Measurements from ENCODE around the gene ESCO1.

Gene ESCO1

DNA sequence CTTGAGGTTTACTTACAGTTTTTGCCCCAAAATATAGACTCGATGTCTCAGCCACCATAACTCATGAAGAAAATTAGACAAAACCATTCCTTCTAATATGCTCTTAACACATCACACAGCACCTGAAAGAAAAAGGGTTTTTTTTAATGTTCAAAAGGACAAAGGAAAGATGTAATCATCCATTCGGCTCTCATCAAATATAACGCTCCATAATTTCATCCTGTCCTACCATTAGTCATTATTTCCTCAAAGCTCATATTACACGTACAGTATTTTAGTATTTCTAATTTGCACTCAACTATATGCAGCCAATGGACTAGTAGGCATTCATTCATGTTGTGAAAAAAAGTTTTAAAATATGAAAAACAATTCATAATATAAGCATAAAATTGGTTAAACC, 24.8 kb downstream of the ESCO1 start:
- no peak for DNase-seq

DNA sequence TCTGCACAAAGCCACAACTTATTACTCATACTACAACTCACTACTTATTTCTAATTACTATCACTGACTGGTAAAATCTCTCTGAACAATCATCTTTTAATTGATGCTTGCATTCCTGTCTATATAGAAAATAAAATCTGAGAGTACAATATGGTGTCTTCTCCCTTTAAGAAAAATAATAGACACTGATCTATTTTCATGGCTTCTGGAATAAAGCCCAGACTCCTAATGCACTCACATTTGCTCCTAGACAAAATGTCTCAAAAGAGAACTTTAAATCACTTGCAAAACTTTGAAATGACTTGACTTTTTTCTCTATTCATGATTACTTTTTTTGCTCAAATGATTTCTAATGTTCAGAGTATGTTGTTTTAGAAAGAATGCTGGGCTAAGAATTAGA, 28.7 kb downstream of the ESCO1 start:
- no peak for DNase-seq

DNA sequence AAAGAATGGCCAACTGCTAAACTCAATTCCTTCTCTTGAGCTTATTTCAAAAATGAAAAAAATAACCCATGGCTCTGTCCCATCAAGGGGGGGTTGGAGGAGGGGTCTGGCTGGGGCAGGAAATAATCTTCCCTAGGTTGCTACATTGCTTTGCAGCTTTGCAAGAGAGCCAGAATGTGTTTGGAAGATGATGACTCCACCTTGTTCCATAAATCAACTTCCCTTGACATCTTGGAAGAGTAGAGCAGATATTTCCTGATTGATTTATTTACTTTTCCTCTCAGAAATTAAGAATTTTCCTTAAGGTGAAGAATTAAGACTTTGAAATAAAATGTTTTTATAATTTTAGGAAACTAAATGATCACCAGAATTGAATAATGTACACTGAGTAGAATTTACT, 41.3 kb downstream of the ESCO1 start:
- no peak for DNase-seq

DNA sequence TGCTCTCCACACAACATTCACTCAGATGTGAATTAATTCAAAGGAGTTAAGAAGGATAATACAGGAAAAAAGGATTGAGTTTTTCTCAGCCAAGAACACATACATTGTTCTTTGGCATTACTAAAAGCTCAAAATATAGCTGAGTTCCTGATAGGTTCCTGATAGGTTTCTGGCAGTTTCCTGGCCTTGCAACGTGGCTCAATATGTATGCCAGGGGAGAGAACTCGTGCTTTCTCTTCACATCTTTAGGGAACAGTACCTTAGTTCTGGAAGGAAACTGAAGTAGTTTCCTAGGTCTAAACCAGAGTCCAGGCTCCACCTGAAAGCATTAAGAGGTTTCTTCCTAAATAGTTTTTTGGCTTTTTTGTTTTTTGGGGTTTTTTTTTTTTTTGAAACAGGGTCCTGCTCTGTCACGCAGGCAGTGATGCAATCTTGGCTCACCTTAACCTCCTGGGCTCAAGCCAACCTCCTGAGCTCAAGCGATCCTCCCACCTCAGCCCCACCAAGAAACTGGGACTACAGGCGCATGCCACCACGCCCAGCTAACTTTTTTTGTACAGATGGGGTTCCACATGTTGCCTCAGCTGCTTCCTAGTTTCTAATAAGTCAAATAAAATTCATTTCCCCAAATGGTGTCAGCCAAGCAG, 42.8 kb downstream of the ESCO1 start:
- no peak for DNase-seq

GRCh38 chr18:21550510-21550970, 50.0 kb downstream of the ESCO1 start:
- DNase-seq, result no peak

- DNase-seq, result no peak
These were observed 51.9 kb downstream of the ESCO1 start for GRCh38 chr18:21548647-21549046.

DNA sequence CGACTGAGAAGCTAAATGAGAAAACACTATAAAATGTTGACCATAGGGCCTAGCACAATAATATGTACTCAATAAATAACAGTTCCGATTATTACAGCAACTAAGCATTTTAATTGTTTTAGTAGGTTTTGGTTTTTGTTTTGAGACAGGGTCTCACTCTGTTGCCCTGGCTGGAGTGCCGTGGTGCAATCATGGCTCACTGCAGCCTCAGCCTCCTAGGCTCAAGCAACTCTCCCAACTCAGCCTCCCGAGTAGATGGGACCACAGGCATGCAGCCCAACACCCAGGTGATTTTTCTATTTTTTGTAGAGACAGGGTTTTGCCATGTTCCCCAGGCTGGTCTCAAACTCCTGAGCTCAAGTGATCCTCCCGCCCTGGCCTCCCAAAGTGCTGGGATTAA, 54.1 kb downstream of the ESCO1 start:
- DNase-seq, result no peak

- DNase-seq, result no peak
These were observed 62.3 kb downstream of the ESCO1 start for GRCh38 chr18:21538230-21538629.

DNA sequence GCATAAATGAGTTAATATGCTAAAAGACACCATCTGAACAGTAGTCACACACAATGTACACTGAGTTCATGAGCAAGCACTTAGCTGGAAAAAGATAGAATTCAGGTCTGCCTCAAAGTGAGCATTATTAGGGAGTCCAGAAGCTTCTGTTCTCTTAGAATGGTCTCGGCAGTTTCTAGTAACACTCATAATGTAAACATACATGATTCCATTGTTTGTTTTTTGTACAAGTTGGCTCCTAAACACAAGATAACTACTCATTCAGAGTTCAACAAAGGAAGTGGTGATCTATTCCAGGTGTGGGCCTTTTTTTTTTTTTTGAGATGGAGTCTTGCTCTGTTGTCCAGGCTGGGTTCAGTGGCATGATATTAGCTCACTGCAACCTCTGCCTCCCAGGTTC, 66.2 kb downstream of the ESCO1 start:
- DNase-seq, result no peak

DNA sequence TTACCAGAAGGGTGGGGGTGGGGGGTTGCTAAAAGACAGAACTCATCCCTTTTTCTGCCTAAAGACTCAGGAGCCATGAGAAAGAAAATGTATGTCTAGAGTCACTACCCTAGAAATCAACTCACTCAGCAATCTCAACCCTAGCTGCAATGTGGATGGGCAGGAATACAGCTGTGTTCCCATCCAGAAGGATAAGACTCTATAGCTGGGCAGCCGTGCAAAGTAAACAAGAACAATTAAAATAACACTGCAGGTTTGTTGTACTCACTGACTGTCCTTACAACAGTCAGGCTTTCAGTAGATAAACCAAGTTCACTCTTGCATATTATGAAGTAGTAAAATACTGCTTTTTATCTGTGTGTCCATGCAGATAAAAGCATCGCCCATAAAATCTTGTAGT, 74.0 kb downstream of the ESCO1 start:
- no peak for DNase-seq

- no peak for DNase-seq
These were observed 74.6 kb downstream of the ESCO1 start for GRCh38 chr18:21525916-21526315.

DNA sequence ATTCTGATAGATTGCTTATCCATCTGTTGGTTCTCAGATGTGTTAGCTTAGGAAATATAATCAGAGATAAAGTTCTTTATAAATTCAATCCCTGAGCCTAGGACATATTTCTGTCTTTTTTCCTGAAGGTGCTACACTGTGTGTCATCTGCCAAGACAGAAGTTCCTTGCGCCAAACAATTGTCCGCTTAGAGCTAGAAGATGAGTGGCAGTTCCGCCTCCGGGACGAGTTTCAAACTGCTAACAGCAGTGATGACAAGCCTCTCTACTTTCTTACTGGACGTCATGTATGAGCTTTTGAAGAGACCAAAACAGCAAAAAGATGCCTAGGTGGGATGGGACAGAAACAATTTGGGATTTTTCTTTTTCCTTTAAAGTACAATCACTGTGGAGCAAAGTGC, 78.0 kb downstream of the ESCO1 start:
- DNase-seq, result no peak

GRCh38 chr18:21513741-21514140, 86.8 kb downstream of the ESCO1 start:
- DNase-seq, result no peak

DNA sequence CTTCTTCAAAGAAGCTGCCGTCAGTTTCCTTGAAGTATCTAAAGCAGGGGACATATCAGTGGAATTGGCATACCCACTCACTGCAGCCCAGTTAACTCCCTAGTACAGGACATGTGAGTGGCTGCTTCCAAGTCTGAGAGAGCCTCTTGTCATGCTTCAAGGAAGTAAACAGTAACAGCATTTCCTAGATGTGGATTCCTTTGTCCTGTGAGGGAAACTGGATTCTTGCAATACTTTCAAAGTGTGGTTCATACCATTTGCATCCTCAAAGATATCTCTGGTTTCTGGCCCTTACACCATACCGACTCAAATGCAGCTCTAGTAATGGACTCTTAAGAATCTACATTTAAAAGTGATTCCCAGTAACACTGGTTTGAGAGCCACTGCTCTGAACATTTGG, 87.2 kb downstream of the ESCO1 start:
- DNase-seq, result no peak

DNA sequence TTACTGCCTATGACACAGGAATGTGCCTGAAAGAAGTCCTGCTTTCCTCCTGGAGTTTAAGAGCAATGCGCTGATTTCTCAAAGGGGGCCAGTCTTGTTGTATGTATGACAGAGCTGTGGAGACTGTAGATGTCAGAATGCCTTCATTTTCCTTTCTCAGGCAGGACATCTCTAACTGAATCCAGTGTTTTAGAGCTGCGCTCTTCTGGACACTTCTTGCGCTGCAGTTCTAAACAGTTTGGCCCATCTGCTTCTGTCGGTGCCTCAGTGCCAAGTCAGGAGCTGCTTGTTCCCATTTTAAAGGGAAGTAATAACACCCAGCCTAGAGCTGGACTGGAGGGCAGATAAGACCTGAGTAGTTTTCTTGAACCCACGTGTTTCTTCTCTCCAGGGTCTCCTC, 91.4 kb downstream of the ESCO1 start:
- DNase-seq, result no peak

DNA sequence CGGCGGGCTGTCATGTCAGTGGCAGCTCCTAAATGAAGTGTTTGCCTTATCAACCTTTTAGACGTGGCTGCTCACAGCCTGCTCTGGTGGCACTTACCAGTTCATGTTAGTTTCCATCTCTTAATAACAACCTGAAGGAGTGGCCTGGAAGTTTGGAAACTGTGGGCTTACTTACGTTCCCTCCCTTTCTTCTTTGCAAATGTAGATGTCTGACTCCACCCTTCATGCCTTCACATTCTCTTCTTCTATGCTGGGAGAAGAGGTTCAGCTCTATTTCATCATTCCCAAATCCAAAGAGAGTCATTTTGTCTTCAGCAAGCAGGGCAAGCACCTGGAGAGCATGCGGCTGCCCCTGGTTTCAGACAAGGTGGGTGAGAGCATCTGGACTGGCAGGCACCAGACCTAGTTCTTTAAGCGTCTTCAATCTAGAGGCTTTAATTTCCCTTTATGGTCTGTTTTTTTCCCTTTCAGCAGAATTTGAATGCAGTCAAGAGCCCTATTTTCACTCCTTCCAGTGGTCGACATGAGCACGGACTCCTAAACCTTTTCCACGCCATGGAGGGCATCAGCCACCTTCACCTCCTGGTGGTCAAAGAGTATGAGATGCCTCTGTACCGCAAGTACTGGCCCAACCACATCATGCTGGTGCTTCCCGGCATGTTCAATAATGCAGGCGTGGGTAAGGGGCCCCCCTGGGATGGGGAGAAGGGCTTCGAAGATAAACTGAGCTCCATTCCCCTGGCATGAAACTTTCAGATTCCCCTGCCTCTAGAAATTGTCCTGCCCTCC, 92.4 kb downstream of the ESCO1 start:
- no peak for DNase-seq

DNA sequence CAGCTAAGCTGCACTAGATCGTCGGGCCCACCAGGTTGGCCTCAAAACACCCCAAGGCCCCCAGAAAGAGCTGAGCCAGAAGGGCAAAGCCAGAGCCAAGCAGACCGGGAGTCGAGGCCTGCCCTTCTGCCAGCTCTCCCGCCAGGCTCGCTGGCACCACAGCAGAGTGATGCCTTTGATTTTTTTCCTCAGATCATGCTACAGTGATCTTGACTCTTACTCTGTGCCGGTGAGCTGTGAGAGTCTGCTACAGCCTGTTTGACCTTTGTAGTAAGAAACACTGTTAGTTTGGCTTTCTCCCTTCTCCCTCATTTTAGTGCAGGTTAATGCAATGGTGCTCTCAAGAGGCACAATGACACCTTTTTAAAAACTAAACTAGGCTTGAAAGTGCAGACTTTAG, 97.8 kb downstream of the ESCO1 start:
- no peak for DNase-seq

DNA sequence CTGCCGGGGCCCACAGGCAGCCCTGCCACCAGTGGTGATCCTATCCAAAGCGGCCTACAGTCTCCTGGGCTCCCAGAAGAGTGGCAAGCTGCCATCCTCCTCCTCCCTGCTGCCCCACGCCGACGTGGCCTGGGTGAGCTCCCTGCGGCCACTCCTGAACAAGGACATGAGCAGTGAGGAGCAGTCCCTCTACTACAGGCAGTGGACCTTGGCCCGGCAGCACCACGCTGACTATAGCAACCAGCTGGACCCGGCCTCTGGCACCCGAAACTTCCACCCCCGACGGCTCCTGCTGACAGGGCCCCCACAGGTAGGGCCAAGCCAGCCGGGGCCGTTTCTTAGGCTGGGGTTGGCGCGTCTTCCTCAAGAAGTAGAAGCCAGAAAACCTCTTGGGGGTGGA, 100.5 kb downstream of the ESCO1 start:
- no peak for DNase-seq

DNA sequence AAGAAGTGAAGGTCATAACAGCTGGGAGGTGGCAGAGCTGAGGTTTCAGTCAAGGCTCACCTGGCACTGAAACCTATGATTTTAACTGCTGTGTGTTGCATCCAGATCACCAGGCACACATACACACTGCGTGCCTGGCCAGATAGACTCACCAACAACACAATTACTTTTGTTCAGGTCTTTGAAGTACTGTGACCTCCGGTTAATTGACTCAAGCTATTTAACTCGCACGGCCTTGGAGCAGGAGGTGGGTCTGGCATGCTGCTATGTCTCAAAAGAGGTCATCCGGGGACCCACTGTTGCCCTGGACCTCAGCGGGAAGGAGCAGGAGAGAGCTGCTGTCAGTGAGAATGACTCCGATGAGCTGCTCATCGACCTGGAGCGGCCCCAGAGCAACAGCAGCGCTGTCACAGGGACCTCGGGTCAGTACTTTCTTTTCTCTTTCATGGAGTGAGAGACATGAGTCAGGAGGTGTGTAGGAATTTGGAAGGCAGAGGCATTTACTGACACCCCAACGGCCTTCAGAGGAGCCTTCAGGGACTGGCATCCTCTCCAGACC, 104.1 kb downstream of the ESCO1 start:
- DNase-seq, result no peak

GRCh38 chr18:21490748-21491147, 109.8 kb downstream of the ESCO1 start:
- no peak for DNase-seq

GRCh38 chr18:21489919-21490495, 110.5 kb downstream of the ESCO1 start:
- no peak for DNase-seq

DNA sequence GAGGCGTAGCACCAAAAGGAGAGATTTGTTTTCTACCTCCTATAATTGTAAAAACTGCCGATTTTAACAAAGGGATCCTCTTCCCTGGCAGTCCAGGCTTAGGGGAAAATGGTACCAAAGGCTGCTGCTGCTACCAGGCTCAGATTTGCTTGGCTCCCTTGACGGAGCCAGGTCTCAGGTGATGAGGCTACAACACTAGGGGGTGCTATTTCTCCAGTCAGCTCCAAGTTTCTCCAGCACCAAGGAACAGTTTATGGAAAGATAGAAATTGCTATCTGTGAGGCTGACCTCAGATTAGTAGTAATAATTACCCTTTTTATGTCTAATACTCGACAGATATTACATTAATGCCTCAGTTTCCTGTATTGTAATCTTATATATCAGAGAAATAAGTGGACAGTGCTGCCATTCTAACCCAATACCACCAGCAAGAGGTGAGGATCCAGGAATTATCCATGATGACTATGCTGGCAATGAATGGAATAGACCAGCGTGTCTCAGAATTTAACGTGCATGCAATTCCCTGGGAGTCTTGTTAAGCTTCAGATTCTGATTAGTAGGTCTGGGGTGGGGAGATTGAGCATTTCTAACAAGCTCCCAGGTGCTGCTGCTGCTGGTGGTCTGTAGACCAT, 111.3 kb downstream of the ESCO1 start:
- peak; percentile 4 to 47 for DNase-seq

DNA sequence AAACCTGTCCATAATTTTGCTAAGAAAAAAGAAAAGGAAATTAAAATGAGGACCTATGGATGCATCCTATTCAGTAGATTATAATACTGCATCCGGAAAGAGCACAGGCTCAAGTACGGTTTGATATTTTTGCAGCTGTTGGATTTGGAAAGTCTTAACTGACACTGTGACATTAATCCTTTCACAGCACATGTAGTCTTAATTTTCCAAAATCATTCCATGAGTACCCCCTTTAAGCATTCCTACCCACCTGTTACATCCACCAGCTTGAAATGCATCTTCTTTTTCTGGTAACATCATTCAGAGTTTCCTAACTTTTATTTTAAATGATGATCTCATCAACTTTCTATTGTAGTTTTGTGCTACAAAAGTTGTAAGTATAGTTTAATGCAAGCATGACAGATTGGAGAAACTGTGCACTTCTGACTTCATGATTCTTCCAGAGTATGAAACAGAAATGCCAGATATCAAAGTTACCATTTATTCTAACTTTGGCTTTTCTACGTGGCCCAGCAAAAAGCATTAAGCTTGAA, 113.5 kb downstream of the ESCO1 start:
- no peak for DNase-seq
